Measurements from ENCODE around the gene COL4A2.
A peak's percentile ranks its signal among the peaks of the same experiment; 100 is the strongest.

COL4A2 gene

DNA sequence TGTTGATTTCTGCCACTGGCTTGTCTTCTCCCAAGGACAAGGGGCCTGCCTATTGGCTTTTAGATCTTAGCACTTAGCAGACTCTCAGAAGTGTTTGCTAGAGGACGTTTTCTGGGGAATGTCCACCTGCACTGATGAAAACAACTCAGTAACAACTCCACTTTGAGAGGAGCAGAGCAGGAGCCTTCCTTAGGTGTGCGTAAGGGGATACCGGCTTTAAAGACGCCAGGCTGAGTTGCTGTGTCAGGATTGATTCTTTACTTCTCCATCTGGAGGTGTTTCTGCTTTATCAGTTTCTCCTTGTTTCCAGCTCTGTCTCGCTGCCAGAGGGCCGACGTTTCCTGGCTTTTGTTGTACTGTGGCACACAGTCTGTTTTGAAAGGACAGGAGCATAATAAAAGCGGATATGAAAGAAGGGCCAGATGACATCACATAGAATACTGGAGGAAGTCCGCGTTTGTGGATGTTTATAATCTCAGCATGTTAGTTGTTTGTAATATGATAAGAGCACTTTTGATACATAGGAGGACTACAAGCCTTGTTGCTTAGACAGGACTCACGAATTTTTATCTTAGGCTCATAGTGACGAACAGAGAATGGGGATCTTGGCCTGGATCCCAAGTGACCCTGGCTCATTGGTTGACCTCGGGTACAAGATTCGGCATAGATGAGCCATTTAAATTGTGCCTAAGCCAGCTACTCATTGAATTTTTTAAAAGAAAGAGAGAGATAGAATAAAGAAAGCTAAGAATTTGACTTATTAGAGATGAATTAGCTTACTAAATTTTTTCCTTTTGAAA, 34.6 kb downstream of the COL4A2 start:
- DNase-seq = peak; percentile 78

DNA sequence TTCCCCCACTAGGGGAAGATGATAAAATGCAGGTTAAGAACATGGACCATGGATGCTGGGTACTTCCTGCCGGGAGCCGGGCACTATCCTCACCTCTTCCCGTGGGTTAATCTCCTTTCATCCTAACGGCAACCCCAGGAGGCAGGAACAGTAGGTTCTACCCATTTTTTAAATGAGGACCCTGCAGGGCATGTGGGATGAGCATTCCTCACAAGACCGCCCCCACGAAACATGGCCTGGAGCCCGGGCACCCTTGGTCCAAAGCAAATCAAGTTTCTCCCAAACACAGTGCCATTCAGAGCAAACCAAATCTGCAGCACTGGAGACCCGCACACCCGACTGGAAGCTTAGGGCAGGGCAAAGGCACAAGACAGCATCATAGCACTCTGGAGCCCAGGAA, 35.4 kb downstream of the COL4A2 start:
- DNase-seq = no peak

DNA sequence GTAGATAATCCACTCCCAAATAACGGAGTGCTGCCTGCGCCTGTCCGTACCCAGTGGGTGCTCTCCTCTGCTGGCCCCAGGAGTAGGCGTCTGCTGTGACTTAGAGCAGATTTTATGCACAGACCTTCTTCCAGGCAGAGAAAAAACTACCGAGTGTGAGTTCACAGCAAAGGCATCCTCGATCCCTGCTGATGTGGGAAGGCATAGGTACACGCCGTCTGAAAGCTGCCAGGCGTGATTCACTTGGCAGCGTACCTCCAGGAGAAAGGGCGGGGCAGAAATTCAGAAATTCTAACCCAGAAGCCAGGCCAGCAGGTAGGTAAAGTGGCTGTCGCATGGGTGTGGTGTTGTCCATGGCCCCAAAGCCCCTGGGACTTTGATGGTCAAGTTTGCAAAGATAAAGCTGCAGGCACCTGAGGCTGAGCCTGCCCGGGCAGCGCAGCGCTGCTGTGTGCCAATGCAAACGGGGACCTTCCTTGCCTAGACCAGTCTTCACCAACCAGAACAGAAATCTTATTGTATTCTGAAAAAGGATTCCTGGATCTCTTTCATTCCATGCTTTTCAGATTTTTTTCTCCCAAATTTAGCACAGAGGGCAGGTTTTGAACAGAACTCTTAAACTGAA, 36.3 kb downstream of the COL4A2 start:
- no peak for DNase-seq

DNA sequence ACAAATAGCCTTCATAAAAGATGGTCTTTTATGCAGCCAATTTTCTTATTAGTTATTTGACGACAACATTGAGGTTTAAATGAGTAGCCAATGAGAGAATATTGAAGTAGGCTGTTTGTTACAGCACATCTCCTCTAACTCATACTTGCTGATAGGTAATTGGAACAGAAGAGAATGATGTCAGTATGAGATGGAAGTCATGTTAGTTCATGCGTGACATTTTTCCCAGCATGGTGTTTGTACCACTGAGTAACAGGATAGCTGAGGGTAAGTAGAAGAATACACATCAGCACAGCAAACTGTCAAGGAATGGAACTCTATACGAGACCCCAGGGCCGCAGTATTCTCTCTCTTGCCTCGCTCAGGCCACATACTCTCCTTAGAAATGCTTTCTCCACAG, 37.2 kb downstream of the COL4A2 start:
- DNase-seq = no peak

DNA sequence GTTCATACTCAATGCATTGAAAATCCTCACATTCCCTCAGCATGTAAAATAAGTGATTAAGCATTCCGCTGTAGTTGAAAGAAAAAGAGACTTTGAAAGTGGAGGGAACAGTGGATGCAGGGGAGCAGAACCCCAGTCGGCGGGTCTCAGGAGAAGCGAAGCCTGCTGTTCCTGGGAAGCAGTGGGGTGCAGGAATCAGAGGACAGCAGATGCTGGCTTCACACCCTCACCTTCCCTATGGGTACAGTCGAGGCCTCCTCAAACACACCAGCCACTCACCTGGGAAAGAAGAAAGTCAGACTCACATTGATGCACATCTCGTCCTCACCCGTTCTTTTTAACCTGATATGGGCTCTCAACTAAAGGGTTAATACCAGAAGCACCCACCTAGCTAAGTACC, 38.2 kb downstream of the COL4A2 start:
- DNase-seq = no peak

- DNase-seq = no peak
Measured at GRCh38 chr13:110345701-110346100, 38.6 kb downstream of the COL4A2 start.

DNA sequence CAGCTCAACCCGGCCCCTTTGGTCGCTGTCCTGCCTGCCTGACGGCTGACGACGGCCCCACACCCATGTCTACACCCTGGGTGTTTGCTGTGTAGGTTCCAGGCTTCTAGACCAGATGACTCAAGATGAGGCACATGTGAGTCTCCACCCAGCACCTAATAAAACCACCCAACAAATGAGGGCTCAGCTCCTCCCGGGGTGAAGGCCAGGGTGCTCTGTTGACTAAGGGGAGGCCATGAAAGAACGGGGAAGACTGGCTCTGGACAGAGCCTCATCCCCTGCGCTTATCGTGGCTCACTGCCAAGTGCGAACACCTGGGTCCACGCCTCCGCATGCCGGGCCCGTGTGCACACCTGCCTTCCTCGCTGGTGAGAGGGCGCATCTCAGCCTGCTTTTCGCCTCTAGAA, 39.6 kb downstream of the COL4A2 start:
- no peak for DNase-seq

- DNase-seq = no peak
Measured at GRCh38 chr13:110347088-110347487, 40.0 kb downstream of the COL4A2 start.

DNA sequence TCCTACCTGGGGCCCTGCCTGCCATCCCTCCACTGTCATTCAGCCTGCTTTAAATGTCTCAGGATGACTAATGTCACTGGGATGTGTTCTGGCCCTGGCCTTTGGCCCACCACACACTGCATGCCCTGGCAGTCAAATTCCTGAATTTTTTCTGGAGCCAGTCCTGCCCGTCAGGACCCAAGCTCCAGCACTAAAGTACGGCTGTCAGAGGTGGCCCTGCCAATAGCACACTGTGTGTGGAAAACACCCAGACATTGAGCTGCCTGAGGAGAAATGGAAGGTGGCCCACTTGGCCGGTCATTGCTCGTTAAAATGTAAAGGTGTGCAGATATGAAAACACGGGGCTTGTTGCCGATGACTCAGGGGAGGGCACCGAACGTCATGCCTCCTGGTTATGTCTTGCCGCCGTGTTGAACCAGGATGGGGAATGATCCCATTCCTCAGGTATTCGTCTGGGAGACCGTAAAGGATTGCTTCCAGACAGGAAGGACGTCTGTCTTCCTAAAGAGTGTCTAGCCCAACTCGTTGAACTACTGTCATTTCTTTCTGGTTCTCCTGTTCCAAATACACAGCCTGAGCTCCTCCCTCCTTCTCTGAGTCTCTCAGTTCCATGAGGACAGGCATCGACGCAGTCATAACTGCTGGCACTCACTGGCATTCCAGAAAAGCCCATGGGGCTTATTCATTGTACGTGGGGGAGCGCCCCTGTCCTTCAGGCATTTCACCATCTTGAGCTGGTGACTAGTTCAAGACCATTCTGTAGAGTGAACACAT, 40.6 kb downstream of the COL4A2 start:
- DNase-seq = no peak

DNA sequence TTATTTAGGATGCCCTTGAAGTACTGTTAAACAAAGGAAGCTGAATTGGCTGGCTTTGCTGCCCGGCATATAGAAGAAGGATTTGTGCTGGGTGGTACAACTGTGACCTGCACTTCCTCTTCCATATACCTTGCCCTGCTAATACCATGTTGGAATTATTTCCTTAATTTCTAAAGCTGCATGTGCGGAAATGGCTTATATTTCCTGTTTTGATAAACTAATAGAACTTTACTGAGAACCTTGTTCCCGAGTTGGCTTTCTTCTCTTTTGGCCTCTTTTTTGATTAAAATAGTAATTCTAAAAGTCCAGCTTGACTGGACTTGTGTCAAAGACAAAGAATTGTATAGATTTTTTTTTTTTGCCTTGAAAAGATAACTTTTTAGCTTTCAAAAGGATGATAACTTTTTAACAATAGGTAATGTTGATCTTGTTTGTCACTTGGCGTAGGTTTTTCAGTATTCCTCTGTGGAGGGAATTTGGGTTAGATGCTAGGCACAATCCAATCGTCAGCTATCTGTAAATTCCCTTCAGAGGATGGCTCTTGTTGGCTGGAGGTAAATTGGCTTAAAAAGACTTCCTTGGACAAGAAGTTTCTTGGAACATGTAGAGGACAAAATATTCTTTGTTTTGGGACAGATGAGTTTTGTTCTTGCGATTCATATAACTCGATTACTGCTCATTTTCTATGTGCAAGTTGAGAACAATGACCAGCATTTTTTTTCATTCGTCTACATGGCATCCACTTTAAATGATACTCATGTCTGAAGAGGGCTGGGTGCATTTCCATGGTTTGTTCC, 41.4 kb downstream of the COL4A2 start:
- DNase-seq = no peak

- no peak for DNase-seq
Measured at GRCh38 chr13:110349239-110349638, 42.2 kb downstream of the COL4A2 start.

GRCh38 chr13:110350049-110350448, 43.0 kb downstream of the COL4A2 start:
- no peak for DNase-seq

DNA sequence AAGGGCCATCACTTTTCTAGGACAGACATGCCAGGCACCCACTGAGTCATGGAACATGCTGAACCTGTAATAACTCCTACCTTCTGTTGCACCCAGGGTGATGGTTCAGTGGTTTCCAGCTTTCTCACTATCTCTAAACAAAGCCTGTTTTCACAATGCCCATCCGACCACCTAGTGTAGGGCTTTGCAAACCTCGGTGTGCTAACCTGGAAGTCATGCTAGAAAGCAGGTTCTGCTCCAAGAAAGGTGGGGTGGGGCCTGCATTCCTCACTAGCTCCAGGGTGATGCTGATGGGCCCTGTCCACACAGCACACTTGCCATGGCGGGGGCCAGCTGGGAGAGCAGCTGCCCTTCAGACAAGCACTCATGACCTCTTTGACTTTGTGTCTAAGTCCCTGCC, 43.4 kb downstream of the COL4A2 start:
- no peak for DNase-seq

GRCh38 chr13:110351636-110352420, 44.7 kb downstream of the COL4A2 start:
- no peak for DNase-seq

DNA sequence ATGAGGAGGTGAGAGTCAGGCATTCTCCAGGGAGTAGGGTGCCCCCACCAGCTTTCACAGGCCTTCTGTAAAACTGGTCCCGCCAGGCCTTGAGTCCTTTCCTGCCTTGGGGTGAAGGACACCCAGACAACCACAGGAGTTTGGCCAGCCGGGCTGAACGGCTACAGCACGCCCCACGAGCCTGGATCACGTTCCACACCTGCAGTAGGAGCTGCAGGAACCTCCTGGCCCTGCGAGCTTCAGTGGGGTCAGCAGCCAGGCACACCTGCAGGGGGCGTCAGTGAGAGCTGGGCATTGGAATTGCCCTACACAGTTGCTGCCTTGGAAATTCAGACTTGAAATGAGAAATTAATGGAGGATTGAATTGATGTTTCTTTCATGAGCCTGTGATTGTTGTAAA, 45.7 kb downstream of the COL4A2 start:
- DNase-seq = no peak

DNA sequence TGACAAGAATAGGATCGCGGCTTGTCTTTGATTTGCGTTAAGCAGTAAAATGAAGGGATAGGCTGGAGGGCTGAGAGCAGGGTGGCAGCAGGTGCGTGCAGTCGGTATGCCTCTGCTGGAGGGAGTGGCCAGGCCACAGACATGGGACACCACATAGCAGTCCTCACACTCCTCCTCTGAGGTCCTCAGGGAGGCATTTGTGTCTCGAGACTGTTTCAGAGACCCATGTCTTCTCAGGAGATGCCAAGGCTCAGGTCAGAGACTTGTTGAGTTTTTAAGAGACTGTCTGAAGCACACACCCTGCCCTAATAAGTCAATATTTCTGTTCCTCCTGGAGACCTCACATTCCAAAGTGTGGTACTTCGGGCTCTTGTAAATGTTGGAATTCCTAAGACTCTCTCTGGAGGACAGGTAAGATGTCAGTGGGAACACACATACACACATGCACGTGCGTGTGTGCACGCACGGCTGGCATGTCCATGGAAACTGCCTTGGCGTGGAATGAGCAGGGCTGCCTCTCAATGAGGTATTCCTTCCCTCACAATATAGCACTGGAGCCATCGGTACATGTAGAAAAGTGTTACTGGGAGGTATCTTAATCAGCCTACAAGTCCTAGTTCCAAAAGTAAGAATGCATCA, 46.4 kb downstream of the COL4A2 start:
- DNase-seq = no peak

- DNase-seq = no peak
Measured at GRCh38 chr13:110354123-110354627, 47.1 kb downstream of the COL4A2 start.

DNA sequence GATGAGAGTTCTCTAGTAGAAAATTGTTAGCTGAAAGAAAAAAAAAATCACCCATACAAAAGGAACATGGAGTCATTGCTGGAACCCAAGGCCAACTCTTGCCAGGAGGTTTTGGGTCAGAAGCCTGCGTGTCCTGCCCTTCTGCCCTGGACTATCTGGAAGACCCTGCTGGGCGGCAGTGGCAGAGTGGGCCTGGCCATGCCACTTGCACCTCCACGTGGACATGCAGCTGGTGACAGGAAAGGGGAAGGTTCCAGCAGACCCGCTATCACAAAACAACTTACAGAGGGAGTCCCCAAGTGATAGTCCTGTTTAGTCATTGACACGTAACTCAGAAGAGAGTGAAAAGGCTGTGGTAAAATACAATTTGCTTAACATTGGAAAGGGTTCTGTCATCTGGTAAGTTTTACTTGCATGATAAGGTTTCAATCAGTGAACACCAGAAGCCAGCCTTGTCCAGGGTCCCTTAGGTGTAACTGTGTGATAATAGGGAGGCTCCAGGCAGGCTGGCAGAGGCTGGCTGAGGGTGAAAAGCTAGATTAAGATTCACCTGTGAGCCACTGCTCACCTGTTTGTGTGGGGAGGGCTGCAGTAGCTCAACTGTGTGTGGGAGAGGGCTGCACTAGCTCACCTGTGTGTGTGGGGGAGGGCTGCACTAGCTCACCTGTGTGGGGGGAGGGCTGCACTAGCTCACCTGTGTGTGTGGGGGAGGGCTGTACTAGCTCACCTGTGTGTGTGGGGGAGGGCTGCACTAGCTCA, 47.8 kb downstream of the COL4A2 start:
- no peak for DNase-seq

DNA sequence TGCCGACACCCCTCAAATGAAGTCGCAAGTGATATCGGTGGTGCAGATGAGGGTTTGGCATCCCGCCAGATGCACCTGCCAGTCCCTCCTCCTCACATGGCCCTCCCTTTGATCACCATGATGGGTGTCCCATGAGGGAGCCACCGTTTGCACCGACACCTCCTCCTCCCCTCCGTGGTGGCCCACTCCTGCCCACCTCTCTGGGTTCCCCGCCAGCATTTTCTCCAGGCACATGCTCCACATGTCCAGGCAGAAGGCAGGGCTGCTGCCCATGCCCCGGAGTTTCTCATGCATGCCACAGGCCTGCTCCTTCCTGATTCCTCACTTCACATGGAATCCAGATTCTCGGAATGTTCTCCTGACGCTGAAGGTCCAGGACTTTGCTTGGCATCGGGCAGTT, 49.3 kb downstream of the COL4A2 start:
- no peak for DNase-seq

- DNase-seq = no peak
Measured at GRCh38 chr13:110358381-110358780, 51.3 kb downstream of the COL4A2 start.

DNA sequence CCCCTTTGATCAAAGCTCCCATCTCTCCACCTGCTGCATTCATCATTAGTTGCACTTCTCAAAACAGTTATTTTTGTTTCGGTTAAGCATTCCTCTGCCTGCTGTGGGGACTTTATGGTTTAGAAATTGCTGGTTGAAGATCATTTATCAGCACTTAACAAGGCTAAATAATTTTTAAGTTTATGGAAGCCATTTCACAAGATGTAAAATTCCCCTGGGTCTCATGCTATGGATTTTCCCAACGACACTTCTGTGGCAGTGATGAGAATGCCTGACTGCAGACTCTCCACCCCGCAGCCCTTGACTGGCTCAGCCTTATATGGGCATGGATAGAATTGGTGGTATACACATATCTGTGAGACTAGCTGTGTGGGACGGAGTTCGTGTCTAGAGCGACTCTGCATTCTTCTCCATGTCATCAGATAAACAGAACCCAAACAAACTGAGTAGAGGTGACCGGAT, 52.8 kb downstream of the COL4A2 start:
- no peak for DNase-seq
